Measurements from ENCODE around the gene ZXDC. TPM values are rescaled to one million over a fixed set of nuclear protein-coding genes. Genes with fewer than 3 reads are reported as not detected.

Gene ZXDC
- total RNA-seq, 1 donor from 2014 or later = 29.4 TPM

DNA sequence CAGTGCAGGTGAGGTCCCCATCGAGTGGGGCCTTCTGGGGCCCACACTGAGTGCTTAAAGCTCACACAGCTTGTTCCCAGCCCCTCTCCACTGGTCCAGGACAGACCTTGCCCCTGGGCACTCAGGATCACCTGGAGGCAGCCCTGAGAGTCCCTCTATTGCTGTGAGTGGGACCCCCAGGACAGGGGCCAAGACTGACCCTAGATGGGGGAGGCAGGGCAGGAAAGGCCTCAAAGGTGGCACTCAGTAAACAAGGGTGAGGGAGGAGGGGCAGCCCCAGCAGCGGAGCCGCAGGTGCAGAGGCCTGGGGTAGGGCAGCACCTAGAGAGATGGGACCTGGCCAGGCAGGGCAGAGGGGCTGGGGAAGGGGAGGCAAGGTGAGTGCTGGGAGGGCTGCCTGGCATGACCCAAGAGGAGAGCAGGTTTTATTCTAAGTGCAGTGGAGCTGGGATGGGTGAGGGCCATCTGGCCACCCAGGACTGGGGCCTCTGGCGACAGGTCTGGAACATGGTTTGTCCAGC lies 53.1 kb downstream of the ZXDC start:
- Mint-ChIP-seq H3K36me3 (ENCODE audit: low read depth) (no peaks in the 10 kb centered on the region), H3K27me3 (ENCODE audit: insufficient read depth) (no peaks in the 10 kb centered on the region), H3K27ac (no peak overlapping the region), H3K4me3 (no peak overlapping the region), H3K4me1 (ENCODE audit: low read depth) (no peaks in the 10 kb centered on the region), H3K9me3 (peaks cover 9% of the 10 kb centered on the region)
- intact Hi-C loops (cut with micrococcal nuclease) = no loop called here
- DNase-seq (ENCODE audit: low spot score) = no peak

DNA sequence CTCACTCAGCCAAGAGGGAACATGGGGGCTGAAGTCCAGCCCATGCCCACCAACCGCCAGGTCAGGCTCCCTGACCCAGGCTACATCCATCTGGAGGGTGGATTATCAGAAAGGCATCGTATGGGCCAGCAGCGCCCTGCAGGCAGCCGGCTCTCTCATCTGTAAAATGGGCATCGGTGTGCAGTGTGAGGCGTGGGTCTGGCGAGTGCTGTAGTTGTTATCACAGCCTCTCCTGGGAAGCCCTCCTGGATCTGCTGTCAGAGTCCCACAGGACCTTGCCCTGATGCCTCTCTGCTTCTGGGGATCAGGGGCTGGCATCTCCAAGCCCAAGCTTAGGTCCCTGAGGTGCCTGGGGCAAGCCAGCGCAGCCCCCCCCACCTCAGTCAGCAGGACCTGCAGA lies 53.6 kb downstream of the ZXDC start:
- intact Hi-C loops (cut with micrococcal nuclease) = no loop called here
- DNase-seq (ENCODE audit: low spot score) = no peak
- H3K27me3 Mint-ChIP-seq (ENCODE audit: insufficient read depth) = no peaks in the 10 kb centered on the region
- peaks cover 9% of the 10 kb centered on the region for H3K9me3 Mint-ChIP-seq
- no peaks in the 10 kb centered on the region for H3K4me1 Mint-ChIP-seq (ENCODE audit: low read depth)
- no peaks in the 10 kb centered on the region for H3K36me3 Mint-ChIP-seq (ENCODE audit: low read depth)
- H3K4me3 Mint-ChIP-seq = no peak overlapping the region
- no peak overlapping the region for H3K27ac Mint-ChIP-seq

DNA sequence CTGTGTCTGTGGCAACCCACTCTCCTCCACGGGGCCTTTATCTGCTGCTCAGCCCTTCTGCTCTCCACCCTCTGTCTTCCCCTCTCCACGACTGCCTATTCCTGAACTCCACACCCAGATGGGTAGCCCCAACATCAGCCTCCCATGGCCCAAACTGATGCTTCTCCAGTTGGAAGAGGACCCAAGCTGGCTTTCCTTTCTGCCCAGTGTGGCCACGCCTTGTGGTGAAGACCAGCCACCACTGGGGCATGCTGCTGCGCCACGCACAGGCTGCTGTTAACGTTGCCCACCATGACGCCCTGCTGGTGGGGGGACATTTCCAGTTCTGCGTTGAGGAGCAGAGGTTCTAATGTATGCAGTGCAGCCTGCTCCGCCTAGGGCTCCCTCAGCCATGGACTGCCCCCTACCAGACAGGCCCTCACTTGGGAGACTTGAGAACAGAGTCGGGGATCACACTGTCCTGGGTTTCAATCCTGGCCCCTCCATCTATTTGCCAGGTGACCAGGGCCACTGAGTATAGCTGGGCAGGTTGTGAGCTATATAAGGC lies 54.0 kb downstream of the ZXDC start:
- Mint-ChIP-seq H3K27me3 (ENCODE audit: insufficient read depth) (peaks cover under 1% of the 10 kb centered on the region), H3K9me3 (peaks cover 9% of the 10 kb centered on the region), H3K36me3 (ENCODE audit: low read depth) (no peaks in the 10 kb centered on the region), H3K4me3 (no peak overlapping the region), H3K27ac (no peak overlapping the region), H3K4me1 (ENCODE audit: low read depth) (no peaks in the 10 kb centered on the region)
- no peak for DNase-seq (ENCODE audit: low spot score)
- intact Hi-C loops (cut with micrococcal nuclease) = no loop called here

GRCh38 chr3:126419886-126420786 lies 55.6 kb downstream of the ZXDC start:
- no peak overlapping the region for H3K27ac Mint-ChIP-seq
- no peaks in the 10 kb centered on the region for H3K4me1 Mint-ChIP-seq (ENCODE audit: low read depth)
- peaks cover 2% of the 10 kb centered on the region for H3K27me3 Mint-ChIP-seq (ENCODE audit: insufficient read depth)
- no peak overlapping the region for H3K4me3 Mint-ChIP-seq
- H3K36me3 Mint-ChIP-seq (ENCODE audit: low read depth) = no peaks in the 10 kb centered on the region
- no peaks in the 10 kb centered on the region for H3K9me3 Mint-ChIP-seq
- intact Hi-C loops (cut with micrococcal nuclease) = no loop called here
- no peak for DNase-seq (ENCODE audit: low spot score)

- H3K9me3 Mint-ChIP-seq = no peaks in the 10 kb centered on the region
- peaks cover 2% of the 10 kb centered on the region for H3K27me3 Mint-ChIP-seq (ENCODE audit: insufficient read depth)
- H3K4me1 Mint-ChIP-seq (ENCODE audit: low read depth) = no peaks in the 10 kb centered on the region
- no peak overlapping the region for H3K4me3 Mint-ChIP-seq
- no peak overlapping the region for H3K27ac Mint-ChIP-seq
- intact Hi-C loops (cut with micrococcal nuclease) = no loop called here
- H3K36me3 Mint-ChIP-seq (ENCODE audit: low read depth) = no peaks in the 10 kb centered on the region
- no peak for DNase-seq (ENCODE audit: low spot score)
These were observed 56.5 kb downstream of the ZXDC start for GRCh38 chr3:126419151-126419703.

GRCh38 chr3:126418661-126419131 lies 57.0 kb downstream of the ZXDC start:
- H3K9me3 Mint-ChIP-seq = no peaks in the 10 kb centered on the region
- no peak overlapping the region for H3K27ac Mint-ChIP-seq
- H3K27me3 Mint-ChIP-seq (ENCODE audit: insufficient read depth) = peaks cover 2% of the 10 kb centered on the region
- no peak overlapping the region for H3K4me3 Mint-ChIP-seq
- intact Hi-C loops (cut with micrococcal nuclease) = no loop called here
- H3K4me1 Mint-ChIP-seq (ENCODE audit: low read depth) = no peaks in the 10 kb centered on the region
- H3K36me3 Mint-ChIP-seq (ENCODE audit: low read depth) = no peaks in the 10 kb centered on the region
- no peak for DNase-seq (ENCODE audit: low spot score)

GRCh38 chr3:126417981-126418530 lies 57.6 kb downstream of the ZXDC start:
- no peaks in the 10 kb centered on the region for H3K9me3 Mint-ChIP-seq
- intact Hi-C loops (cut with micrococcal nuclease) = no loop called here
- H3K4me1 Mint-ChIP-seq (ENCODE audit: low read depth) = no peaks in the 10 kb centered on the region
- H3K27me3 Mint-ChIP-seq (ENCODE audit: insufficient read depth) = peaks cover 2% of the 10 kb centered on the region
- H3K36me3 Mint-ChIP-seq (ENCODE audit: low read depth) = no peaks in the 10 kb centered on the region
- no peak overlapping the region for H3K27ac Mint-ChIP-seq
- no peak for DNase-seq (ENCODE audit: low spot score)
- H3K4me3 Mint-ChIP-seq = no peak overlapping the region

- no peak overlapping the region for H3K4me3 Mint-ChIP-seq
- intact Hi-C loops (cut with micrococcal nuclease) = no loop called here
- peaks cover 2% of the 10 kb centered on the region for H3K27me3 Mint-ChIP-seq (ENCODE audit: insufficient read depth)
- no peaks in the 10 kb centered on the region for H3K9me3 Mint-ChIP-seq
- DNase-seq (ENCODE audit: low spot score) = no peak
- no peaks in the 10 kb centered on the region for H3K36me3 Mint-ChIP-seq (ENCODE audit: low read depth)
- H3K4me1 Mint-ChIP-seq (ENCODE audit: low read depth) = no peaks in the 10 kb centered on the region
- no peak overlapping the region for H3K27ac Mint-ChIP-seq
These were observed 58.2 kb downstream of the ZXDC start for GRCh38 chr3:126417515-126417914.

DNA sequence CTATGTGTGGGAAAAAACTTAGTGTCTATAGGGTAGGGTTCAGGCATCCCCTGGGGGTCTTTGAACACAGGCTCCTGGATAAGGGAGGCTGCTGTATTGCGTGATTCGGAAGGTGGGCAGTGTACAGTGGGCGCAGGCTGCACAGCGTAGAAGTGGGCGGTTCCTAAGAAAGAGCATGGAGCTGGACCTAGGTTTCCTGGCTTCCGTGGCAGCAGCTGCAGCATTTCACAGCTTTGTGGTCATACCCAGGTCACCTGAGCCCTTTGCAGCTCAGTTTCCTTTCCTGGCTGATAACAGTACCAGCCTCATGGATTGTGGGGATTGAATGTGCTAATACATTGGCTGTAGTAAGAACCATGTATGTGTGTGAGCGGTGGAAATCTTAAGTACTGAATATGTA lies 58.7 kb downstream of the ZXDC start:
- H3K4me1 Mint-ChIP-seq (ENCODE audit: low read depth) = no peaks in the 10 kb centered on the region
- H3K27ac Mint-ChIP-seq = no peak overlapping the region
- H3K9me3 Mint-ChIP-seq = no peaks in the 10 kb centered on the region
- no peaks in the 10 kb centered on the region for H3K36me3 Mint-ChIP-seq (ENCODE audit: low read depth)
- no peak overlapping the region for H3K4me3 Mint-ChIP-seq
- no peak for DNase-seq (ENCODE audit: low spot score)
- H3K27me3 Mint-ChIP-seq (ENCODE audit: insufficient read depth) = peaks cover 5% of the 10 kb centered on the region
- intact Hi-C loops (cut with micrococcal nuclease) = no loop called here

GRCh38 chr3:126415661-126416591 lies 59.8 kb downstream of the ZXDC start:
- DNase-seq (ENCODE audit: low spot score) = no peak
- intact Hi-C loops (cut with micrococcal nuclease) = no loop called here

GRCh38 chr3:126414961-126415660 lies 60.6 kb downstream of the ZXDC start:
- intact Hi-C loops (cut with micrococcal nuclease) = no loop called here
- no peak for DNase-seq (ENCODE audit: low spot score)
- Mint-ChIP-seq H3K4me3 (no peak overlapping the region), H3K4me1 (ENCODE audit: low read depth) (no peaks in the 10 kb centered on the region), H3K27me3 (ENCODE audit: insufficient read depth) (peaks cover 12% of the 10 kb centered on the region), H3K9me3 (no peaks in the 10 kb centered on the region), H3K36me3 (ENCODE audit: low read depth) (no peaks in the 10 kb centered on the region), H3K27ac (no peak overlapping the region)

More at GRCh38 chr3:126415661-126416591, 59.8 kb downstream of the ZXDC start:
- Mint-ChIP-seq H3K4me3 (no peak overlapping the region), H3K36me3 (ENCODE audit: low read depth) (no peaks in the 10 kb centered on the region), H3K4me1 (ENCODE audit: low read depth) (no peaks in the 10 kb centered on the region), H3K27me3 (ENCODE audit: insufficient read depth) (peaks cover 7% of the 10 kb centered on the region), H3K27ac (no peak overlapping the region), H3K9me3 (no peaks in the 10 kb centered on the region)

DNA sequence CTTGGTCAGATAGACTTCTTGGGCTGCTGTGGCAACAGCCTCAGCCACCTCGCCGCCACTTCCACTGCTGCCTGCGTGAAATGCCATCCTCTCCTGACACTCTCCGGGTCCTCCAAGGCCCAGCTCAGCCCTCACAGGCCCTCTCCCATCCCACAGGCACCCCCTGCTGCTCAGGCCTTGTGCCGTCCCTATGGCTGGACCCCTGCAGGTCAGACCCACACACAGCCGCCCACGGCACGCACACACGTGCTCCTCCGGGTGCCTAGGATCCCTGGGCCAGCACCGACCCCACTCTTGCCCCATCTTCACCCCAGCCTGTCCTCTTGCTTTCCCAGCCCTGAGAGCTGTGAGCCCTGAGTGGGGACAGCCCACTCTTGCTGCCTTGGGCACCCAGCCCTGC lies 61.3 kb downstream of the ZXDC start:
- no peak for DNase-seq (ENCODE audit: low spot score)
- Mint-ChIP-seq H3K36me3 (ENCODE audit: low read depth) (no peaks in the 10 kb centered on the region), H3K4me3 (no peak overlapping the region), H3K27me3 (ENCODE audit: insufficient read depth) (peaks cover 12% of the 10 kb centered on the region), H3K4me1 (ENCODE audit: low read depth) (no peaks in the 10 kb centered on the region), H3K9me3 (no peaks in the 10 kb centered on the region), H3K27ac (no peak overlapping the region)
- intact Hi-C loops (cut with micrococcal nuclease) = no loop called here

All from activated T-helper 1 cell treated with anti-CD3 and anti-CD28 coated beads, Interleukin-12 subunit alpha, Interleukin-12 subunit beta, Interleukin-2, Interleukin-4 antibody, amounts not matched to agents 30 ng/mL and 10 ng/mL and 1 ng/mL, durations not matched to agents 14 hours and 24 hours and 36 hours (primary cell).